Frontal cortex (tissue), 4 donors: Measurements from ENCODE around the gene ISCU. TPM values are rescaled to one million over a fixed set of nuclear protein-coding genes. Genes with fewer than 3 reads are reported as not detected.
"Not testable (repeated sequence)": the region's sequence is repeated elsewhere in the genome, so short reads cannot be mapped to it uniquely, and the experiment has no call there.

Source experiments
- DNase-seq, 2 donors: peaks; one replicate each; pipeline ENCODE4 v3.0.0; 2012; ENCODE audit warnings: low spot score in 2 of 2
- FAIRE-seq: peaks from 2 replicates; lab custom pipeline; 2012; peaks lifted over from hg19 to GRCh38; lab: Jason Lieb, UNC
- total RNA-seq: library from RNA; depleted of rRNA; stranded (reverse); fragments of >200 nt; gene quantifications from one replicate; pipeline ENCODE4 v1.2.3, GENCODE V29; 2014
- donor health status: control.
- donor health status: control.
- donor health status: control.

The ISCU gene
- total RNA-seq, 1 donor from 2014 or later, result 40.8 TPM

- no peak for DNase-seq
- no peak for FAIRE-seq
Measured at GRCh38 chr12:108538616-108539195, 23.7 kb upstream of the ISCU start.

- DNase-seq (no peak), FAIRE-seq (no peak)
Measured at GRCh38 chr12:108542320-108542719, 20.1 kb upstream of the ISCU start.

- DNase-seq (no peak), FAIRE-seq (no peak)
Measured at GRCh38 chr12:108543652-108544051, 18.7 kb upstream of the ISCU start.

- no peak for FAIRE-seq
Measured at GRCh38 chr12:108547686-108548085, 14.7 kb upstream of the ISCU start.

GRCh38 chr12:108548954-108549521 lies 13.4 kb upstream of the ISCU start:
- FAIRE-seq (no peak), DNase-seq (no peak)

More at GRCh38 chr12:108547686-108548085, 14.7 kb upstream of the ISCU start:
- no peak for DNase-seq

GRCh38 chr12:108551535-108551934 lies 10.9 kb upstream of the ISCU start:
- DNase-seq (no peak), FAIRE-seq (no peak)

- FAIRE-seq, result no peak
- no peak for DNase-seq
Measured at GRCh38 chr12:108553799-108554198, 8.6 kb upstream of the ISCU start.

- FAIRE-seq, result not testable (repeated sequence)
Measured at GRCh38 chr12:108555383-108555782, 7.0 kb upstream of the ISCU start.

GRCh38 chr12:108559007-108559655 lies 3.3 kb upstream of the ISCU start:
- DNase-seq, result no peak
- no peak for FAIRE-seq

More at GRCh38 chr12:108555383-108555782, 7.0 kb upstream of the ISCU start:
- DNase-seq, result not testable (repeated sequence)

- FAIRE-seq (no peak), DNase-seq (no peak)
Measured at GRCh38 chr12:108559748-108560147, 2.6 kb upstream of the ISCU start.

GRCh38 chr12:108560321-108560721 lies 2.1 kb upstream of the ISCU start:
- DNase-seq, result no peak
- no peak for FAIRE-seq

- DNase-seq, result peak; percentile 72 to 78
- FAIRE-seq, result no peak
Measured at GRCh38 chr12:108560752-108561719, 1.4 kb upstream of the ISCU start, which contains the start of gene SART3. TSS of gene SART3 (minus strand) at chr12:108561173. CDS start at chr12:108561154, 19 bp downstream.

- no peak for DNase-seq
- no peak for FAIRE-seq
Measured at GRCh38 chr12:108561852-108562347, 496 bp upstream of the ISCU start.

- DNase-seq (peak in 1 of 2 donors; percentile 69), FAIRE-seq (no peak)
Measured at GRCh38 chr12:108563136-108563803, 874 bp downstream of the ISCU start.

- FAIRE-seq (no peak), DNase-seq (no peak)
Measured at GRCh38 chr12:108563804-108564151, 1.4 kb downstream of the ISCU start.

GRCh38 chr12:108564724-108565123 lies 2.3 kb downstream of the ISCU start:
- DNase-seq (no peak), FAIRE-seq (no peak)

GRCh38 chr12:108565146-108565545 lies 2.8 kb downstream of the ISCU start:
- no peak for FAIRE-seq
- no peak for DNase-seq

GRCh38 chr12:108565976-108566375 lies 3.6 kb downstream of the ISCU start:
- FAIRE-seq, result no peak
- DNase-seq, result no peak

GRCh38 chr12:108566452-108566851 lies 4.1 kb downstream of the ISCU start:
- DNase-seq (no peak), FAIRE-seq (no peak)
